ENCODE measurements around the gene CAPS. TPM values are rescaled to one million over a fixed set of nuclear protein-coding genes. Genes with fewer than 3 reads are reported as not detected.

The CAPS gene
- total RNA-seq, 1 experiment from 2014 or later: 0.92 TPM

DNA sequence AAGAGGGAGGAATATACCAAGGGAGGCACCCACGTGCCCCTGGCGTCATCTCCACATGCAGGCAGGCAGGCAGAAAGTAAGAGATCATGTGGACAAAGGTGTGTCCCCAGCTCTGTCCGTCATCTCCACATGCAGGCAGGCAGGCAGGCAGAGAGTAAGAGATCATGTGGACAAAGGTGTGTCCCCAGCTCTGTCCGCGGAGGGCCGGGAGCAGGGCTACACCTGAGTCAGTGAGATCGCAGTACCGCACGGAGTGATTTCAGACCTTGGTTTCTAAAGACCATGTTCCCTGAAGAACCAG, 22.2 kb downstream of the CAPS start:
- CTCF ChIA-PET: interaction anchor here (0.7 kb wide), 1 partner anchor 32 kb away, joined by 12 read pairs; no protein-coding TSS in a partner anchor
- H3K9me3 ChIP-seq (ENCODE audit: low read depth, low read length, poor library complexity, severe bottlenecking): no peaks in the 10 kb centered on the region

DNA sequence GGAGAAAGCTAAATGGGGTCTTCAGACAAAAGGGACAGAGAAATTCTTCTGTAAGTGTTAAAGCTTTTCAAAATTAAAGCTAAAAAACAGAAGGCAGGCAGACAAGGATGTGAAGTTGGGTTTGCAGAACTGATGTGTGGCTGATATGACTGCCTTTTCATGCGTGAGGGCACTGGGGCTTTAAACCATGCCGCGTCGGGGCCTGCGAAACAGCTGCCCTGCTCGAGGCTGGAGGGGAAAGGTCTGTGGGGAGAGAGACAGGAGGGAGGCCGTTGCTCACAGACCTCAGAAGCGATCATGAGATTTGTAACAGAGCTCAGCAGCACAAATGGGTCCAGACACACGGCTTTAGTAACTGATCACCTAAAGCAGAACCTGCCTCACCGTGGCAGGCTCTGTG, 23.5 kb downstream of the CAPS start:
- H3K9me3 ChIP-seq (ENCODE audit: low read depth, low read length, poor library complexity, severe bottlenecking): no peaks in the 10 kb centered on the region
- TF ChIP-seq, protein P1, sequence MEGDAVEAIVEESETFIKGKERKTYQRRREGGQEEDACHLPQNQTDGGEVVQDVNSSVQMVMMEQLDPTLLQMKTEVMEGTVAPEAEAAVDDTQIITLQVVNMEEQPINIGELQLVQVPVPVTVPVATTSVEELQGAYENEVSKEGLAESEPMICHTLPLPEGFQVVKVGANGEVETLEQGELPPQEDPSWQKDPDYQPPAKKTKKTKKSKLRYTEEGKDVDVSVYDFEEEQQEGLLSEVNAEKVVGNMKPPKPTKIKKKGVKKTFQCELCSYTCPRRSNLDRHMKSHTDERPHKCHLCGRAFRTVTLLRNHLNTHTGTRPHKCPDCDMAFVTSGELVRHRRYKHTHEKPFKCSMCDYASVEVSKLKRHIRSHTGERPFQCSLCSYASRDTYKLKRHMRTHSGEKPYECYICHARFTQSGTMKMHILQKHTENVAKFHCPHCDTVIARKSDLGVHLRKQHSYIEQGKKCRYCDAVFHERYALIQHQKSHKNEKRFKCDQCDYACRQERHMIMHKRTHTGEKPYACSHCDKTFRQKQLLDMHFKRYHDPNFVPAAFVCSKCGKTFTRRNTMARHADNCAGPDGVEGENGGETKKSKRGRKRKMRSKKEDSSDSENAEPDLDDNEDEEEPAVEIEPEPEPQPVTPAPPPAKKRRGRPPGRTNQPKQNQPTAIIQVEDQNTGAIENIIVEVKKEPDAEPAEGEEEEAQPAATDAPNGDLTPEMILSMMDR (conservative IDR thresholded peaks at IDR 0.05; ENCODE audit: low read depth, low read length): no peak
- TF ChIP-seq EZH2 (IDR thresholded peaks at IDR 0.05; ENCODE audit: borderline replicate concordance, low read depth, low read length, poor library complexity, severe bottlenecking): no peak
- BruUV-seq (replicated peaks): no TSS peak
- DNase-seq (ENCODE audit: low spot score): no peak
- intact Hi-C loops (cut with micrococcal nuclease; ENCODE audit: unreplicated experiment): no loop called here
- CTCF ChIA-PET: no interaction called here
- no peaks in the 10 kb centered on the region for H3K27me3 ChIP-seq (replicated peaks; ENCODE audit: insufficient read depth, low read depth, low read length, poor library complexity)
- no peak overlapping the region for H3K27ac ChIP-seq (ENCODE audit: low read depth, low read length, poor library complexity, severe bottlenecking)
- H3K4me3 ChIP-seq (ENCODE audit: low read depth, low read length, poor library complexity, severe bottlenecking): no peak overlapping the region
- H3K36me3 ChIP-seq (ENCODE audit: insufficient read depth, low read length, poor library complexity, severe bottlenecking): peaks cover 45% of the 10 kb centered on the region
- H3K4me1 ChIP-seq (ENCODE audit: insufficient read depth, low read length, poor library complexity, severe bottlenecking): no peaks in the 10 kb centered on the region
- POLR2A ChIA-PET (ENCODE audit: low non-redundant PET): no interaction called here

More for the DNA sequence above, 22.2 kb downstream of the CAPS start:
- Histone ChIP-seq H3K4me1 (ENCODE audit: insufficient read depth, low read length, poor library complexity, severe bottlenecking) (no peaks in the 10 kb centered on the region), H3K4me3 (ENCODE audit: low read depth, low read length, poor library complexity, severe bottlenecking) (no peak overlapping the region), H3K27ac (ENCODE audit: low read depth, low read length, poor library complexity, severe bottlenecking) (no peak overlapping the region), H3K27me3 (replicated peaks; ENCODE audit: insufficient read depth, low read depth, low read length, poor library complexity) (no peaks in the 10 kb centered on the region), H3K36me3 (ENCODE audit: insufficient read depth, low read length, poor library complexity, severe bottlenecking) (peaks cover 46% of the 10 kb centered on the region)
- intact Hi-C loops (cut with micrococcal nuclease; ENCODE audit: unreplicated experiment): no loop called here
- BruUV-seq (replicated peaks): no TSS peak
- TF ChIP-seq EZH2 (IDR thresholded peaks at IDR 0.05; ENCODE audit: borderline replicate concordance, low read depth, low read length, poor library complexity, severe bottlenecking): no peak
- TF ChIP-seq, protein P1 (conservative IDR thresholded peaks at IDR 0.05; ENCODE audit: low read depth, low read length): no peak
- DNase-seq (ENCODE audit: low spot score): no peak
- POLR2A ChIA-PET (ENCODE audit: low non-redundant PET): no interaction called here

DNA sequence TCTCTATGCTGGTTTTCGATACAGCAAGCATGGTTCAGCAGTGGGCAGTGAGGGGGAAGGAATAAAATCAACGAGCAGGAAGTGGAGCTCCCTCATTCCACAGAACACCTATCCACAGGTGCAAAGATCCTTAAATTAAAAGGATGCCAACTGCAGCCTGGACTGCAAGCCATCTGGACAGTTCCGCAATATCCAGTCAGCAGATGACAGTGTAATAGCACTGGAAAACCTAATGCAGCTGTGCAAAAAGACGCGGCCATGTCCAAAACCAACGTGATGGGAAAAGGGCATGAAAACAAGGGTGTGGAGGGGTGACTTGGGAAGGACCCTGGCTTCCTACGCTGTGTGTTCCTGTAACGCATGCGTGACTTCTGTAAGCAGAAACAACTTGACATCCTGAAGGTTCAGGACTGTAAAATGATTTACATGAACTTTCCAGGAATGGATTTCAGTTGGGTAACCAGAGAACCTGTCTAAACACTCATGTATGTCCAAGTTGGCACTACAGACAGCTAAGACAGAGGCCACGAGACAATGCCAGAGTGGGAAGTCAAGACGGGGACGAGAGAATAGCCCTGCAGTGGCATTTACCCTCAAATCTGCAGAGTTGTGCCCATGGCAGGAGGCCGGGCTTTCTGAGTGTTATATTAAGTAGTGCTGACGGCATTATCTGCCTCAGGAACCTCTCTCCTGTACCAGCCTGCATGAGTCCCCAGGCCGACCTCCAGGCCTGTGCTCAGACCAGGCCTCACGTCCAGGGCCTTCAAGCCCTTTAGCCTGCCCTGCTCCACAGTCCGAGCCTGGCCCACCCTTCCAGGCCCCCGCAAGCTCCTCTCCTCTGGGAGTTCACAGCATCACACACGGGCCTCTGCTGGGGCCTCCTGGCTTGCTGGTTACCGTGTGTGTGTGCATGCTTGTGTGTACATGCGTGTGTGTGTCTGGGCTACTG, 26.5 kb downstream of the CAPS start:
- TF ChIP-seq, protein P1 (conservative IDR thresholded peaks at IDR 0.05; ENCODE audit: low read depth, low read length): no peak
- TF ChIP-seq EZH2 (IDR thresholded peaks at IDR 0.05; ENCODE audit: borderline replicate concordance, low read depth, low read length, poor library complexity, severe bottlenecking): no peak
- CTCF ChIA-PET: no interaction called here

More for the DNA sequence above, 26.5 kb downstream of the CAPS start:
- Histone ChIP-seq H3K27ac (ENCODE audit: low read depth, low read length, poor library complexity, severe bottlenecking) (no peak overlapping the region), H3K4me3 (ENCODE audit: low read depth, low read length, poor library complexity, severe bottlenecking) (no peak overlapping the region), H3K36me3 (ENCODE audit: insufficient read depth, low read length, poor library complexity, severe bottlenecking) (peaks cover 38% of the 10 kb centered on the region), H3K27me3 (replicated peaks; ENCODE audit: insufficient read depth, low read depth, low read length, poor library complexity) (no peaks in the 10 kb centered on the region), H3K4me1 (ENCODE audit: insufficient read depth, low read length, poor library complexity, severe bottlenecking) (peaks cover 5% of the 10 kb centered on the region), H3K9me3 (ENCODE audit: low read depth, low read length, poor library complexity, severe bottlenecking) (no peaks in the 10 kb centered on the region)
- intact Hi-C loops (cut with micrococcal nuclease; ENCODE audit: unreplicated experiment): no loop called here
- DNase-seq (ENCODE audit: low spot score): no peak
- POLR2A ChIA-PET (ENCODE audit: low non-redundant PET): no interaction called here
- no TSS peak for BruUV-seq (replicated peaks)
